OCI-LY1 (cell line): ENCODE results near the gene GAS2L2.

Experiments
- H2AFZ ChIP-seq: fragments of 200-600 bp; sonication (generic), shearing (Covaris generic); 2 replicates; pipeline ENCODE4 v1.6.0; 2014; ENCODE audit warnings: antibody characterized with exemption, mild to moderate bottlenecking, low read length
- H3F3A ChIP-seq: fragments of 200-600 bp; sonication (generic), shearing (Covaris generic); 2 replicates; pipeline ENCODE4 v1.6.0; 2014; ENCODE audit warnings: mild to moderate bottlenecking, antibody characterized with exemption, low read length, moderate library complexity; ENCODE audit not compliant: insufficient read depth
- H3K27ac ChIP-seq: fragments of 200-600 bp; sonication (generic); 2 replicates; pipeline ENCODE4 v1.5.1; 2014; ENCODE audit warnings: low read length, mixed run types, mild to moderate bottlenecking, low read depth; ENCODE audit not compliant: poor library complexity, severe bottlenecking
- H3K27me3 ChIP-seq: fragments of 200-600 bp; sonication (generic); 2 replicates; pipeline ENCODE4 v1.6.0; 2014; ENCODE audit warnings: antibody characterized with exemption, mild to moderate bottlenecking, low read length, moderate library complexity; ENCODE audit not compliant: insufficient read depth
- H3K36me3 ChIP-seq: fragments of 200-600 bp; sonication (generic); 2 replicates; pipeline ENCODE4 v1.6.1; 2014; ENCODE audit warnings: mild to moderate bottlenecking, antibody characterized with exemption, low read length, moderate library complexity, mixed read lengths; ENCODE audit not compliant: insufficient read depth
- H3K4me1 ChIP-seq: fragments of 200-600 bp; sonication (generic); 2 replicates; pipeline ENCODE4 v1.5.1; 2014; ENCODE audit warnings: mild to moderate bottlenecking, low read length, moderate library complexity; ENCODE audit not compliant: insufficient read depth, severe bottlenecking
- H3K4me2 ChIP-seq: fragments of 200-600 bp; sonication (generic), shearing (Covaris generic); 2 replicates; pipeline ENCODE4 v1.6.1; 2014; ENCODE audit warnings: low read length
- H3K4me3 ChIP-seq: fragments of 200-600 bp; sonication (generic); 2 replicates; pipeline ENCODE4 v1.5.1; 2014; ENCODE audit warnings: low read length, low read depth, mild to moderate bottlenecking, mixed read lengths; ENCODE audit not compliant: poor library complexity, severe bottlenecking
- H3K79me2 ChIP-seq: fragments of 200-600 bp; shearing (Covaris generic); 2 replicates; pipeline ENCODE4 v1.6.1; 2016; ENCODE audit warnings: mixed run types, low read length, mixed read lengths; ENCODE audit not compliant: insufficient read depth
- H3K9ac ChIP-seq: fragments of 200-600 bp; sonication (generic), shearing (Covaris generic); 2 replicates; pipeline ENCODE4 v1.6.1; 2014; ENCODE audit warnings: mild to moderate bottlenecking, low read length, mixed read lengths
- H3K9me2 ChIP-seq: fragments of 200-600 bp; sonication (generic), shearing (Covaris generic); 2 replicates; pipeline ENCODE4 v1.6.1; 2014; ENCODE audit warnings: low read depth, mild to moderate bottlenecking, low read length, mixed read lengths
- H3K9me3 ChIP-seq: fragments of 200-600 bp; shearing (Covaris generic); 2 replicates; pipeline ENCODE4 v1.6.1; 2014; ENCODE audit warnings: low read length, mixed read lengths
- H4K20me1 ChIP-seq: fragments of 200-600 bp; sonication (generic), shearing (Covaris generic); 2 replicates; pipeline ENCODE4 v1.6.0; 2016; ENCODE audit warnings: mild to moderate bottlenecking, low read length; ENCODE audit not compliant: insufficient read depth
- EZH2 ChIP-seq: fragments of 200-600 bp; sonication (generic), shearing (Covaris generic); IDR thresholded peaks from 2 replicates; pipeline ENCODE4 v1.8.0; 2017; ENCODE audit warnings: borderline replicate concordance, mixed run types, mild to moderate bottlenecking, antibody characterized with exemption, low read length, moderate library complexity, mixed read lengths
- TF ChIP-seq, protein P1 (sequence below): fragments of 200-600 bp; sonication (generic), shearing (Covaris generic); IDR thresholded peaks from 2 replicates; pipeline ENCODE4 v1.5.1; 2017; ENCODE audit warnings: mild to moderate bottlenecking, antibody characterized with exemption, low read length, moderate library complexity, mixed read lengths

The GAS2L2 gene

DNA sequence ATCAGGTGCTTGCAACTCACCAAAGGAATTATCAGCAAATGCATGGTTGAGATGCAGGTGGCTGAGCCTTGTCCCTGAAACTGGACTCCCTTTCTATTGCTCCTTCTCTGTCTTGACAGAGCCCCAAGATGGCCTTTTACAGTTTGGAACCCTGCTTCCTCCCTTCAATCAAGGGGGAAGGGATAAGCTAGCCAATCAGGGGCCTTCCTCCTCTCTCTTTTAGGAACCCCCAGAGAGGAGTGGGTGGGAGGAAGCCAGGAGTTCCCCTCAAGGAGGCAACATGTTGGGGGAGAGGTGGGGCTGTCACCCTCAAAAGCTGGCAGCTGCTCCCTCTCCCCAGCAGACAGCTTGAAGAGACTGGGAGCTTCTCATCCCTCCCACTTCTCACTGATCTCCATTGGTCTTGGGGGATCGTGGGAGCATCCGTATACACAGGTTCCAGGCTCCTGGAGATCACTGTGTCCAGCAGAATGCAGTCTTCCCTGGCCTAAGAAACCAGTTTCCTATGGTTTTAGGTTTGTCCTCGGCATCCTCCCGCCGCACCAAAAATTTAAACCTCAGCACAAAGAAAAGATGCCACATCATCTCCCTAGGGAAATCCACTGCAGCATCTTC lies 14.4 kb downstream of the GAS2L2 start:
- no peaks in the 10 kb centered on the region for H3K4me1 ChIP-seq
- no peak overlapping the region for H3K4me2 ChIP-seq
- TF ChIP-seq EZH2 = no peak
- TF ChIP-seq, protein P1, sequence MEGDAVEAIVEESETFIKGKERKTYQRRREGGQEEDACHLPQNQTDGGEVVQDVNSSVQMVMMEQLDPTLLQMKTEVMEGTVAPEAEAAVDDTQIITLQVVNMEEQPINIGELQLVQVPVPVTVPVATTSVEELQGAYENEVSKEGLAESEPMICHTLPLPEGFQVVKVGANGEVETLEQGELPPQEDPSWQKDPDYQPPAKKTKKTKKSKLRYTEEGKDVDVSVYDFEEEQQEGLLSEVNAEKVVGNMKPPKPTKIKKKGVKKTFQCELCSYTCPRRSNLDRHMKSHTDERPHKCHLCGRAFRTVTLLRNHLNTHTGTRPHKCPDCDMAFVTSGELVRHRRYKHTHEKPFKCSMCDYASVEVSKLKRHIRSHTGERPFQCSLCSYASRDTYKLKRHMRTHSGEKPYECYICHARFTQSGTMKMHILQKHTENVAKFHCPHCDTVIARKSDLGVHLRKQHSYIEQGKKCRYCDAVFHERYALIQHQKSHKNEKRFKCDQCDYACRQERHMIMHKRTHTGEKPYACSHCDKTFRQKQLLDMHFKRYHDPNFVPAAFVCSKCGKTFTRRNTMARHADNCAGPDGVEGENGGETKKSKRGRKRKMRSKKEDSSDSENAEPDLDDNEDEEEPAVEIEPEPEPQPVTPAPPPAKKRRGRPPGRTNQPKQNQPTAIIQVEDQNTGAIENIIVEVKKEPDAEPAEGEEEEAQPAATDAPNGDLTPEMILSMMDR = no peak
- no peaks in the 10 kb centered on the region for H3K36me3 ChIP-seq
- no peak overlapping the region for H3K4me3 ChIP-seq
- no peak overlapping the region for H2AFZ ChIP-seq
- H3K9me3 ChIP-seq = no peaks in the 10 kb centered on the region
- no peaks in the 10 kb centered on the region; the same call in 1 of the 2 replicates for H3K27me3 ChIP-seq
- H3K79me2 ChIP-seq = no peaks in the 10 kb centered on the region
- no peak overlapping the region for H3K27ac ChIP-seq
- no peaks in the 10 kb centered on the region for H3K9me2 ChIP-seq
- no peaks in the 10 kb centered on the region for H3F3A ChIP-seq
- H3K9ac ChIP-seq = no peak overlapping the region
- H4K20me1 ChIP-seq = no peaks in the 10 kb centered on the region

DNA sequence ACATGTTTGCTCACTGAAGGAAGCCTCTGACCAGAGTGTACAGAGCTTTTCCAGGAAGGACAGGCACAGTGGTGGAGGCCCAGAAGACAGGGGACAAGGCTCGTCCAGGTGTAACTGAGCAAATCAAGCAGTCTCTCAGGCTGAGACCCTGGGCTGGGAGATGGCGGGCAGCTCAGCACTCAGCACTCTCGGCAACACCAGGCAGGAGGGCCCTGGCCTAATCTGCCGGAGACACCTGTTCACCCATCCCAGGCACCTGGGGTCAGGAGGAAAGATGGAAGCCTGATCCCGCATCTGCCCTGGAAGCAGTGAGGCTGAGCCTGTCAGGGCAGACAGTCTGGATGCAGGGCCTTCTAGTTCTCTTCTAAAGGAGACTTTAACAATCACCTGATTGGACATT lies 16.8 kb downstream of the GAS2L2 start:
- Histone ChIP-seq H2AFZ (no peak overlapping the region), H3K9me3 (no peaks in the 10 kb centered on the region), H4K20me1 (no peaks in the 10 kb centered on the region), H3K27me3 (no peaks in the 10 kb centered on the region; the same call in none of the 2 replicates), H3K9ac (no peak overlapping the region), H3K27ac (no peak overlapping the region), H3K4me1 (no peaks in the 10 kb centered on the region), H3K79me2 (no peaks in the 10 kb centered on the region), H3K4me3 (no peak overlapping the region), H3K36me3 (no peaks in the 10 kb centered on the region), H3F3A (no peaks in the 10 kb centered on the region), H3K9me2 (no peaks in the 10 kb centered on the region), H3K4me2 (no peak overlapping the region)
- no peak for TF ChIP-seq EZH2
- TF ChIP-seq, protein P1 = no peak

DNA sequence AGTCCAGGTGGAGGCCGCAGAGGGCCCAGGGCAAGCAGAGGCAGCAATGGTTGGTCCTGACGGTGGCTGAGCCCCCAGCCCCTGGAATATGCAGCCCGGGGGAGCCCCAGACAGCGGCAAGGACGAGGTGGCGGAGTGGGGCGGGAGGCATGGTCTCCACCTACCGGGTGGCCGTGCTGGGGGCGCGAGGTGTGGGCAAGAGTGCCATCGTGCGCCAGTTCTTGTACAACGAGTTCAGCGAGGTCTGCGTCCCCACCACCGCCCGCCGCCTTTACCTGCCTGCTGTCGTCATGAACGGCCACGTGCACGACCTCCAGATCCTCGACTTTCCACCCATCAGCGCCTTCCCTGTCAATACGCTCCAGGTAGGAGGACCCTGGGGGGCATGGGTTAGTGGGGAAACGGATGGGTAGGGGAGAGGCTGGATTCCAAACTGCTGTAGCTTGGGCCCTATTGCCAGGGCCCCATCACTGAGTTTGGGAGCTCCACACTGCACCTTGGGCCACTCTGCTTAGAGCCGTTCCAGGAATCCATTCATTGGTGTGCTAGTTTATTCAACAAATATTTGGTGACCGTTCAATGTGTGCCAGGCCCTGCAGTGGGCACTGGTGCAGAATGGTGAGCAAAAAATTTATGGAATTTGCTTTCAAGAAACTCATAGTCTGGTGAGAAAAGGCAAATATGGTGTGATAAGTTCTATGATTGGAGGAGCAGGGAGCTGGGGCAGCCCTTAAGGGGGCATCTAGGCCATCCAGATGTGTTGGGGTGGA lies 17.8 kb downstream of the GAS2L2 start:
- H3F3A ChIP-seq = no peaks in the 10 kb centered on the region
- no peak overlapping the region for H3K4me3 ChIP-seq
- no peak overlapping the region for H3K27ac ChIP-seq
- no peaks in the 10 kb centered on the region for H3K9me3 ChIP-seq
- no peak overlapping the region for H3K9ac ChIP-seq
- H3K4me1 ChIP-seq = no peaks in the 10 kb centered on the region
- no peak overlapping the region for H2AFZ ChIP-seq
- H3K9me2 ChIP-seq = no peaks in the 10 kb centered on the region
- no peaks in the 10 kb centered on the region for H4K20me1 ChIP-seq
- H3K79me2 ChIP-seq = no peaks in the 10 kb centered on the region
- no peaks in the 10 kb centered on the region; the same call in none of the 2 replicates for H3K27me3 ChIP-seq
- H3K36me3 ChIP-seq = no peaks in the 10 kb centered on the region
- no peak overlapping the region for H3K4me2 ChIP-seq
- no peak for TF ChIP-seq EZH2
- TF ChIP-seq, protein P1 = no peak
